Stimulated activated CD8-positive, alpha-beta memory T cell treated with anti-CD3 and anti-CD28 coated beads, Interleukin-7, amount 100 ng/mL, for 4 hours (primary cell): ENCODE data around the gene RHEBL1.

Source experiments
- DNase-seq, 2 donors: peaks; one replicate each; pipeline ENCODE4 v3.0.0-alpha.2; 2020; ENCODE audit warnings: low read depth in 2 of 2

Gene RHEBL1

DNA sequence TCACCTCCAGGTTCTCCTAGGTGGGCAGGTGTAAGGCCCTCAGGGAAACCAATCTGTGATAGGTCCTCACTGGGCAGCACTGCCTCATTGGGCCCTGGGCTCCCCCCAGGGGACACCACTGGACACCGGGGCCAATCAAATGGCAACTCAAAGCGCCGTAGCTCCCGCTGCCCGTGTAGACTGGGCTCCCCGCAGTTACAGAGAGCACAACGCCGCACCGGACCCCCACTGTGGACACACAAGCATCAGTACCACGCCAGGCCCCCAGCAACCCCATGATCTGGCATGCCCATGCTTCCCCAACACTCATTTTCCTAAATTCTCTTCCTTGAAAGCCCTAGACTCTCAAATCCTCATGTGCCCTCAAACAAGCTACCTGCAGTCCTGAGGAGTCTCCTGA is 15.3 kb downstream of the RHEBL1 start:
- no peak for DNase-seq

DNA sequence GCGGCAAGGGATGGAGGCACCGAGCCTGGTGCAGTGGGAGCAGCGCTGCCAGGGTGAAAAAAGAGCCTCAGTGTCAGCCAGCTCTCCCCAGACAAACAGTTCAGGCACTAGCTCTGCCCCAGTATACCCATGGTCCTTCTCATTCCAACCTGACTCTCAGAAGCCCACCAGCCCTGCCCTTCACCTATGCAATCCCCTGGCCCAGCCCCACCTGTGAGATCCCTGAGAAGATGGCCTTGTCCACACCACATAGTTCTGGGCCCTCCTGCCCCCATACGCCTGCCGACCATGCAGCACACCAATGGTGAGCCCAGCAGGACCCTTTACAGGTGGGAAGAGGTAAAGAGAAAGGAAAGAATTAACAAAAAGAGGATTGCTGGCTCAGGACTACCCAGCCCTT is 15.7 kb downstream of the RHEBL1 start:
- no peak for DNase-seq

DNA sequence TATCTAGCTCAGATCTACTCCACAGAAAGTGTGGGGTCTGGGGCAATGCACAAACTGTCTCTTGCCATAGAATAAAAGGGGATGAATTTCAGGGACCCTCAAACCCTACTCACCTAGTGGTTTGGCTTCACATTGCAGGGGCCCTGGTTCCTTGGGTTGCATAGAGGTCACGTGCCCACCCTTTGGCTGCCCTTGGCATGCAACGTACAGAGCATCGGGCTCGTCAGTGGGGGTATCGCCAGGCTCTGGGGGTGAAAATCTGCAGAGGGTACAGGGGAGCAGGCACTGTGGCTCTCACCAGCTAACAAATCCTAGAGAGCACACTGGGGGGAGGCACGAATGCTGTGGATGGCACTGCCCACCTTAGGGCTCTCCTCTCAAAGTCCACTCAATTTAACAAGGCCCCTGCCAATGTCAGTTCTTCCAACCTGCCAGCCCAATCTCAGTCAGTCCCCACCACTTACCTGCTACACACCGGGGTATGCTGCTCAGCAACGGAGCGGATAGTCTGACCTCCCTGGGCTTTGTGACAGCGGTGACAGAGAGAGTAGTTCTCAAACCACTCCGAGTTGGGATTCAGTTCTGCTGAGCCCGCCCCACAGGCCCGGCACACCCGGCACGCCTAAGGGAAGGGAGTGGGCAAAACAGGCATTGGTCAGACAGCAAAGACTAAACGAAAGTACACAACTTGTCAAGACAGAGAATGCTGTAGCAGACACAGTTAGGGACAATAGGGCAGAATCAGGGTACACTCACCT is 17.1 kb downstream of the RHEBL1 start:
- DNase-seq, result no peak

DNA sequence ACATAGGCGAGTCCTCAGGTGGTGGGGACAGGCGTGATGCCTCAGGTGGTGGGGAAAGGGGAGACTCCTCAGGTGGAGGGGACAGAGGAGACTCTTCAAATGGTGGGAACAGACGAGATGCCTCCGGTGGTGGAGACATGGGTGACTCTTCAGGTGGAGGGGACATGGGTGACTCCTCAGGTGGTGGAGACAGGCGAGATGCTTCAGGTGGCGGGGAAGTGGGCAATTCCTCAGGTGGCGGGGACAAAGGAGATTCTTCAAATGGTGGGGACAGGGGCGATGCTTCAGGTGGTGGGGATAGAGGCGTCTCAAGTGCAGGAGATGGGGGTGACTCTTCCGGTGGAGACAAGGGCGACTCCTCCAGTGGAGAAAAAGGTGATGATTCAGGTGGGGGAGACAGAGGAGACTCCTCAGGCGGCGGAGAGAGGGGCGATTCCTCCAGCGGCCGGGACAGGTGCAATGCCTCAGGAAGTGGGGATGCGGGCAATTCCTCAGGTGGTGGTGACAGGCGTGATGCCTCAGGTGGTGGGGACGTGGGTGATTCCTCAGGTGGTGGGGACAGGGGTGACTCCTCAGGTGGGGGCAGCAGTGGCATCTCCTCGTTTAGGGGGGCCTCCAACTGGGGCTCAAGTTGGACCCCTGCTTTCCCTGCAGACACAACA is 17.9 kb downstream of the RHEBL1 start:
- no peak for DNase-seq

DNA sequence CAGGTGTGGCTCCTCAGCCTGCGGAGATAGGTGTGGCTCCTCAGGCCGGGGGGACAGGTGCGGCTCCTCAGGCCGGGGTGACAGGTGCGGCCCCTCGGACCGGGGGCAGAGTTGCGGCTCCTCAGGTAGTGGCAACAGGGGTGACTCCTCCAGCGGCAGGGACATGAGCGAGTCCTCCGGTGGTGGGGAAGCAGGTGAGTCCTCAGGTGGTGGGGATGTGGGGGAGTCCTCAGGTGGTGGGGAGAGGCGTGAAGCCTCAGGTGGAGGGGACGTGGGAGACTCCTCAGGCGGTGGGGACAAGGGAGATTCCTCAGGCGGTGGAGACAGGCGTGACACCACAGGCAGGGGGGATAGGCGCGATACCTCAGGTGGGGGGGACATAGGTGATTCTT is 18.4 kb downstream of the RHEBL1 start:
- no peak for DNase-seq

DNA sequence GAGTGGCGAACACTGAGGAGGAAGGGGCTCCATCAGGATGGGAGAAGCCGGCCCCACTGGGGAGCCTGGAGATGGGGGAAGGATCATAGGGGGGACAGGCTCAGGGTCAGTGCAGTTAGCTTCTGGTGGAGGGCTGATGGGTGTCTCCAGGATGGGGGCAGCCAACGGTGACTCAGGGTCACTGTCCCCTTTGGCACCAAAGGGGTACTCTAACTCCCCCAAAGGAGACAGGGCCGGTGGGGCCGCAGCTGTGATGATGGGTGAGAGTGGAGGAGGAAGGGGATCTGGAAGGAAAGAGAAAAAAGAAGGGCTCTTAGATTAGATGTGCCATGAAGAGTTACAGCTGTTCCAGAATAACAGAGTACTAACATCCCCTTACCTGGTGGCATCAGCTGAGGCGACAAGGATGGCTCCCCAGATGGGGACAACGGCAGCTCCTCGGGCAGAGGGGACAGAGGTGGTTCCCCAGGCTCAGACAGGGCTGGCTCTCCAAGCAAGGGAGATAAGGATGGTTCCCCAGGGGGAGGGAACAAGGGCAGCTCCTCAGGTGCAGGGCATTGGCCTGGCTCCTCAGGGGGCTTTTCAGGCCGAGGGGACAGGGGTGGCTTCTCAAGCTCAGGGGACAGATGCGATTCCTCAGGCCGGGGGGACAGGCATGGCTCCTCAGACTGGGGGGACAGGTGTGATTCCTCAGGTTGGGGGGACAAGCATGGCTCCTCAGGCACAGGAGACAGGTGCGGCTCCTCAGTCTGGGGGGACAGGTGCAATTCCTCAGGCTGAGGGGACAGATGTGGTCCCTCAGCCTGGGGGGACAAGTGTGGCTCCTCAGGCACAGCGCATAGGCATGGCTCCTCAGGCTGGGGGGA is 19.0 kb downstream of the RHEBL1 start:
- DNase-seq, result no peak

DNA sequence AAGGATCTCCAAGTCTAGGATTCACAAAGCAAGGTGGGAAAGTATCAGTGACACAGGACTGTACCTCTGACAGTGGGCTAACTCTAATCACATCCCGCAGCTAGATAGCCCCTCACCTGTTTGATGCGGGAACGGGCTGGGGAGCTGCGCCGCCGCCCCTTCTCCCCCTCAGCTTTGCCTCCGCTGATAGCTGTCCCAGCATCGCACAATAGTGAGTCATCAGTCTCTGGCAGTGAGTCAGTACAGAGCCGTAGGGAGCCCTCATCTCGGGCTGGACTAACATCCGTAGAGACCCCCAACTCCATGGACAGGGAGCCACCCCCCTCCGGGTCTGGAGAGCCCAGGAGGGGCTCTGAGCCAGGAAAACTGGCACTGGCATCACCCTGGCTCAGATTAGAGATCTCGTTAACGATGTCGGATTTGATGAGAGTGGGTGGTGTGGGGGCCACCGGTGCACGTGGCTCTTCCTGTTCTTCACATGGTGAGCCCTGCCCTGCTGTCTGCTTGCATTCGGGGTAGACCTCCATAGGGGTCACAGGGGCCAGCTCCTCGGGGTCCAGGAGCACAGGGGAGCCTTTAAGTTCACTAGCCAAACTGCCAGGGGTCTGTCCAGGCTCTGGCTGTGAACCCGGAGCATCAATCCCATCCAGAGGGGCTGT is 20.1 kb downstream of the RHEBL1 start:
- DNase-seq, result no peak

DNA sequence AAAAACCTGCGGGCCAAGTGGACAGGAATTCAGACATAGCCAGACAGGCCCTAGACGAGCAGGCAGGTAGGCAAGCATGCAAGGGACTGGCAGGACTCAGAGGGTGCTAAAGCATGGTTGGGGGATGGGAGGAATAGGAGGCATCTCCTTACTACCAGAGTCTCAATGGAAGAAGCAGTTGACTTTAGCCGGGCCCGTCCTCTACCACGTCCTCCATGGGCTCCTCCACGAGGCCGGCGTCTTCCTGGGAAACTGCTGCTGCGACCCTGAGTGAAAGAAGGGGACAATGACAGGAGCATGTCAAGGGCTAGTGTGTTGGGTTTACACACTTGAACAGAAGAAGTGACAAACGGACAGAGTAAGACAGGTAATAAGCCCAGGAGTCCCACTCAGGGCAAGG is 20.8 kb downstream of the RHEBL1 start:
- no peak for DNase-seq

DNA sequence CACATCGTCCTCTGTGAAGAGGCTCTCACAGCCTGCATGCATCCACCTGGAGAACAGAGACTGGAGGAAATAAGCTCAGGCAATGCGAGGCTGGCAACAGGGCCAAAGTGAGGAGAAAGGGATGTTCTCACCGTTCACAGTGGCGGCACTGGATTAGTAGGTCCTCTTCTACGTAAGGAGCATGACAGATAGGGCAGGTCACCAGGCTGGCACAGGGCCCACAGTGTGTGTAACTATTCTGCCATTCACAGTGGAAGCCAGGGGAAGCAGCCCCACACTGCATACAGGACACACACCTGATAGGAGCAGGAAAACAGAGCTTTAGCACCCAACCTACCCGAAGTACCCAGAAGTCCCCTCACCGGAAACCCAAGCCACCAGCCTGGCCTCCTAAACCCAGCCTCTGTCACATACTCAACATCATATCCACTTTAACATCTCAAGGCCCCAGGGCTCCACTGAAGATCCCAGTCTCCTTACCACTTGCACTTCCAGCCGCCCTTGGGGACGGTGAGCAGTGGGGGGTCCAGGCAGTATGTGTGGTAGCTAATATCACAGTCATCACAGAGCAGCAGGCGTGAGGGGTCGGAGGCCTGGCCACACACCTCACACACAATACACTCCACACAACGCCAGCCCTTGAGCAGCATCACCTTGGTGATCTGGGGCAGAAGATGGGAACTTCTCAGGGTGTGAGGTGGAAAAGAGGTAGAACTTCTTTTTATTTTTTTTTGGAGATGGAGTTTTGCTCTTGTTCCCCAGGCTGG is 23.5 kb downstream of the RHEBL1 start:
- no peak for DNase-seq

DNA sequence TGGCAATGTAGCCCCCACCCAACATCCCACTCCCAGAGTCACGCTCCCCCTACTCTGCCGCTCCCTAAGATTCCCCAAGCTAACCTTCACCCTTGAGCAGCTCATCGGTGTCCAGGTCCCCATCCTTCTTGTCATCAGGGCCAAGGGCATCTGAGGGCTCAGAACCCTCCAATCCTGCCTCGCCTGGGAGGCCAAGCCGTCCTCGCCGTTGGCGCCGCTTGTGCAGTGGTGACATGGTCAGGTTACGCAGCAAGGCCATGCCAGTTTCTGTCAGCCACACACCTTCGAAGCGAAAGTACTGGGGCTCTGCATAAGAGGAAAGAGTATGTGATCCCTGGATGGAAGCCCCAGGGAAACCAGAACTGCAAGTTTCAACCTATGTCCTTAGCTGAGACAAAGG is 25.1 kb downstream of the RHEBL1 start:
- no peak for DNase-seq

DNA sequence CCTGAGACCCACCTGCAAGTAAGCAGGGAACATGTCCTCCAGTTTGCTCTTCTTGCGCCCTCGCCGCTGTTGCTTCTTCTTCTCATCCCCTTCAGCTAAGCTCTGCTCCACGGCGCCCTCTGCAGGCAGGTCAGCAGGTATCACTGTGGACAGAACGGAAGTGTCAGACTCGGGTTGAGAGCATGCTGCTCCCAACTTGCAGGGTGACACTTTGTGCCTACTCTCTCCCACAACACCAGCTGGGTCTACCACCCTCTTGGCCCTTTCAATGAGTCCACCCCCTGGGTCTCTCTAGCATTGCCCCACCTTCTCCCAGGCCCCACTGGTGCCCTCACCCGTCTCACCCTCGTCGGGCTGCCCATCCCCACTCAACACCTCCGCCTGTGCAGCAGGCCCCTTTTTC is 25.9 kb downstream of the RHEBL1 start:
- peak; percentile 56 to 61 for DNase-seq

DNA sequence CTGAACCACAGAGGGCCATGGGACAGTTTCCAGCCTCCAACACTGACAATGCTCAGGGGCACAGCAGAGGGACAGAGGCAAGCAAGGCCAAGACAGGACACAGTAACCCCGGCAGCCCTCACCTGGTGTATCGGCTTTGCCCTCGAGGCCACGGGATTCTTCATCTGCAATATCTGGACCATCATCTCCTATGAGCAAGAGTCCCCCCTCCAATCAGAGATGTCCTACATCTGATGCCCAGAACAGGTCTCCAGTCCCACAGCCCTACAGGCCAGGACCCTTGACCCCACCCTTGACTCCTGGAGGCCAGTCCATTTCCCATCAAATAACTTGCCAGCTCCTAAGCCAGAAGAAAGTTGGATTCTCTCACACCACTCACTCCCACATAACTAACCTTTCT is 26.5 kb downstream of the RHEBL1 start:
- DNase-seq, result no peak

DNA sequence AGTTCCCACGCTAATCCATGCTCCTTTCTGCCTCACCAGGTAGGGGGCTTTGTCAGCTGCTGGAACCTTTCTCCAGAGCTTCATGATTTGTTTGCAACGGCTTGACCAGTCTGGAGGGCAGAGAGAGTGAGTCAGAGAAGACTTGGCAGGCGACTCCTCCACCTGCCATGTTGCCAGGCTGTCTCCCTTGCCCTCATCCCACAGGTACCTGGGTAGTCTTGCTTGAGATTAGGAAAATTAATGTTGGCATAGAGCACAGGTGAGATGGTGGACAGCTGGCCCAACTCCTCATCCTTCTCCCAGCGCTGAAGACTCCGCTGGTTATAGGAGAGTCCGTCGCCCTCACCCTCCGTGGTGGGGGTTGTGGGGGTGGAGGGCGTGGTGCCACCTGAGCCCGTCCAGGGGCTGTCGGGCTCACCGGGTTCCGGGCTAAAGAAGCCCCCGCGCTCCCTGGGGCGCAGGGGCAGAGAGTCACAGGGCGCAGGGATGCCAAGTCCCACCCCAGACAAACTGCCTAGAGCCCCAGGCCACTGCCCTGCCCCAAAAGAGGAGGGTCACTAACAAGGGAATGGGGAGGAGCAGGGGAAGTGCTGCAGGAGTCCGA is 27.8 kb downstream of the RHEBL1 start:
- DNase-seq, result no peak

DNA sequence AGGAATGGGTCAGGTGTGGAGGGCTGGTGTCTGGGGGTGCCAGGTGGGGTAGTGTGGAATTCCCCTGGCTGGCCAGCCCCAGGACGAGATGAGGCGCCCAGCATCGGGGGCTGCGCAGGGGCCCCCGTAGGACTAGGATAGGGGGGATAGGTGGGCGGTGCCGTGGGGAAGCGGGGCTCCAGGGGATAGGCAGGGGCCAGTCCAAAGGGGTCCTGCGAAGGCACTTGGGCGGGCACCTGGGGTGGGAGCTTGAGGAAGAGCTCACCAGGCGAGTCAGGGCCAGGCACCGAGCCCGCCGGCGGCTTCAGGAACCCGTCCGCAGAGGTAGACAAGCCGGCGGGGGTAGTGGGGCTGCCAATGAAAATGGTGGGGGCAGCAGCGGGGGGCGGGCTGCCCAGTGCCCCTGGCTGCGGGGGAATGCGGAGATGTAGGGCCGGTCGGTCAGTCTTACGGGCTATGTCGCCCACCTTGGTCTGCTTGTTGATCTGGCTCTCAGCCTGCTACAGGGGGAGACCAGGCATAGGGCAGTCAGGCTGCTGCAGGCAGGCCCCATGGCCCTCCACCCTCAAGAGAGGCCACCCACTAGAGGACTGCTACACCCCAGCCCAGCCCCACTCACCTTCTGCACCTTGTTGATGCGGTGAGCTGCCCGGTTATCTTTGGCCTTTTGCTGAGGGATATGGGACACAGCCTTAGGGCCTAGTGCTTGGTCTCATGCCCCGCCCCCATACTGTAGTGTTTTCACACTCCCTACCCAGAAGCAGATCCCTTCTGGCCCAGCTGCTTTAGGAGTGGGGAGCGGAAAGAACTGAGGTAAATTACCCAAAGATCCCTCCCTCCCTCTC is 28.5 kb downstream of the RHEBL1 start:
- DNase-seq, result no peak

DNA sequence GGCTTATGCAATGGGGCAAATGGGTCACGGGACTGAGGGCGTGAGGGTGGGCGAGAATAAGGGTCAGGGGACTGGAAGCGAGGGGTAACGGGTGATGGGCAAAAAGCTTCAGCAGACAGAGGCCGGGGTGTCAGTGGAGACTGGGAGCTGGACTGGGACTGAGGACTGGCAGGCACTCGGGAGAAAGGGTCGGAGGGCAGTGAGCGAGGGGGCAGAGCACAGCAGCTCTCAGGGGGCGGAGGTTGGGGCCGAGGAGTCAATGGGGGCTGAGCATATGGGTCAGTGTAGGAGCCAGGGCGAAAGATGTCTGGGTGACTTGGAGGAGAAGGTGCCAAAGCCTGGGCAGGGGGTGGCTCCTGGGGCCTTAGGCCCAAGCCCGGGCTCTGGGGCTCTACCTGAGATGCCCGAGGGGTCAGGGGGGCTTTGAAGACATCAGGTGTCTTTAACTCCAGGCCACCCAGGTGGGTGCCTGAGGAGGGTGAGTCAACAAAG is 29.4 kb downstream of the RHEBL1 start:
- DNase-seq, result no peak

DNA sequence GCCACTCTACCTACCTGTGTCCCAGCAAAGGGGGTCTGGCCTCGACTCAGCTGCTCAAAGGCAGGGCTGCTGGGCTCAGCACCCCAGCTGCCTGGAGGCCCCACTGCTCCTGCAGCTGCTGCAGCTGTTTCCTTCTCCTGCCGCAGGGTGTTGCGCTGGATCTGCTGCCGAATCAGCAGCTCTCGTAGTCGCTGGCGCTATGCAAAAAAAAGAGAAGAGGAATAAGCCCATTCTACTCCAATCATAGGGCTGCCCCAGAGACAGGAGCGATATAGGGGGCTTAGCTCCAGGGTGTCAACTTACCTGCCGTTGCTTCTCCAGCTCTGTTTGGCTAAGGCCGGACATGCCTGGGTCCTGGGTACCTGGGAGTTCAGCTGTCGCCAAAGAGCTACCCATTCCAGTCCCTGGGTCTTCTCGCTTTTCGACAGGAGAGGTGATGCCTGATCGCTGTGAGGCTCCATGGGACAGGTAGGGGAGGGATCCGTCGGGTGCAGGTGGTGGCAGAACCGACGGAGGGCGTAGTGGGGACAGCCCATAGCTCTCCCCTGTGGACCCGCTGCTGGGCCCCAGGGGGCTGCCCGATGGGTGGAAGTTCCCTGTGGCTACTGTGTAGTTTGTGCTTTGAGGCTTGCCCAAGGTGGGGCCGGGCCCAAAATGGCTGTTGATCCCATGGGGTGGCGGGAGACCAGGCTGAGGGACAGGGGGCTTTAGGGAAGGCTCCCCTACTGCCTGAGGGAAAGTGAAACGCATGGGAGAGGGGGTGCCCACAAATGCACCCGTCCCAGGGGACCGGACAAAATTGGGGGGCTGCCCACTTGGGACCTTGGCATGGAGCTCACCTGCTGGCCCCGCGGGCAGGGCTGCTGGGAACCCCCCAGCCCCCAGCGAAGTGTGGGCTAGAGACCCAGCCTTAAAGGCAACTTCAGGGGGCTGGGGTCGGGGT is 30.1 kb downstream of the RHEBL1 start:
- no peak for DNase-seq

DNA sequence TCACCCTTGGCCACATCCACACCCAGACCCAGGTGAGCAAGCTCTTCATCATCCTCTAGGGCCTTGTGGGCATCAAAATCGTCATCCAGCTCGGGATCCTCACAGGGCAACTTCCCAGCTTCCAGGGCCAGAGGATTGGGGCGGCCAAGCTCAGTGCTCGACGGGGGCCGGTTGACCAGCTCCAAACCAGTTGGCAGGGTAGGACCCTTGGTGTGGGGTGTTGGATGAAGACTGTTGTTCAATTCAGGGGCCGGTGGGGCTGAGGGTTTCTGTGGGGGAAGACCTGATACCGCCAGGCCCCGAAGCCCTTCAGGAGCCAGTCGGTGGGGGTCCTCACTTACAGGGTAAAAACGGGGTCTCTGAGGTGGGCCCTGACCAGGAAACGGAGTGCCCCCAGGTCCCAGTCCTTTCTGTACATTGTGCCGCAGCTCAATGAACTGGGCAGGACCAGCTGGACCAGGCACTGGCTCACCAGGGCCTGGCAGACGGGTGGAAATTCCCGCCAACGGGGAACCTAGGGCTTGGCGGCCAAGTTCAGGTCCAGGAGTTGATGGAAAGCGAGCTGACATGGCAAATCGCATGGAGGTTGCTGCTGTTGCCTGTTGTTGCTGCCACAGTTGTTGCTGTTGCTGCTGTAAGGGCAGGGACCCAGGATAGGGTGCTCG is 31.4 kb downstream of the RHEBL1 start:
- DNase-seq, result no peak

DNA sequence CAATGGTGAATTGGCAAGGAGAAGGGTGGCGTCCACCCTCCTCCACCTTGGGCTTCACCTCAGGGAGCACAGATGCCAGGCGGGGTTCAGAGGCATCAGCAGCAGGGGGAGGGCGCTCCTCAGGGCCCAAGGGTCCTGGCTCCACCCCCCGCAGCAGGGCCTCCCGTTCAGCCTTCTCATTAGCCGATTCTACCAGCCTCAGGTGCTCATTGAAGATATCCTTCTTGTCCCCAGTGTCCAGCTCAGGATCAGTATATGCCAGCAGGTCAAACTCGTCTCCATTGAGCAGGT is 31.9 kb downstream of the RHEBL1 start:
- DNase-seq, result no peak
